Fibroblast of mammary gland (primary cell): ENCODE results near the gene COX10.

Experiments used
- DNase-seq: peaks from one replicate; pipeline ENCODE4 v3.0.0-alpha.2; 2010; ENCODE audit warnings: low read depth
- H3K4me3 ChIP-seq: 2 replicates; pipeline ENCODE4 v1.5.1; 2011; ENCODE audit warnings: low read depth, mild to moderate bottlenecking, low read length, moderate library complexity; ENCODE audit not compliant: control insufficient read depth
- TF ChIP-seq, protein P1 (sequence below): conservative IDR thresholded peaks from 2 replicates; pipeline ENCODE4 v1.5.1; 2011; ENCODE audit warnings: low read depth, low read length, inconsistent platforms; ENCODE audit not compliant: control insufficient read depth, insufficient read depth

COX10 gene

DNA sequence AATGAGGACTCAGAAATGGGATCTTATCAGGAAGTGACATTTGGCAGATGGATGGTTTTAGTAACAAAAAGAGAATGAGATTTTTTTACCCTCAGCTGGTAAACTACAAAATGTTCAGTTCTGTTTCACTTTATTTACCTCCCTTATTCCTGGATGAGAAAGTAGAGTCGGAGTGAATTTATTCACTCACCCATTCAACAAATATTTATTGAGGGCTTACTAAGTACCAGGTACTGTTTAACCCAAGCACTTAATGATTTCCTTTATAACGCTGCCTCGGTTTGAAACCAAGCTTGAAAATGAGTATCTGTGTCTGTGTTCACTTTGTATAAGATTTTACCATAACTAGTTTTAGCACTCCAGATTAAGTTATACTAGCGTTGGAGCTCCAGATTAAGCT lies 129.3 kb downstream of the COX10 start:
- H3K4me3 ChIP-seq = no peak overlapping the region
- TF ChIP-seq, protein P1, sequence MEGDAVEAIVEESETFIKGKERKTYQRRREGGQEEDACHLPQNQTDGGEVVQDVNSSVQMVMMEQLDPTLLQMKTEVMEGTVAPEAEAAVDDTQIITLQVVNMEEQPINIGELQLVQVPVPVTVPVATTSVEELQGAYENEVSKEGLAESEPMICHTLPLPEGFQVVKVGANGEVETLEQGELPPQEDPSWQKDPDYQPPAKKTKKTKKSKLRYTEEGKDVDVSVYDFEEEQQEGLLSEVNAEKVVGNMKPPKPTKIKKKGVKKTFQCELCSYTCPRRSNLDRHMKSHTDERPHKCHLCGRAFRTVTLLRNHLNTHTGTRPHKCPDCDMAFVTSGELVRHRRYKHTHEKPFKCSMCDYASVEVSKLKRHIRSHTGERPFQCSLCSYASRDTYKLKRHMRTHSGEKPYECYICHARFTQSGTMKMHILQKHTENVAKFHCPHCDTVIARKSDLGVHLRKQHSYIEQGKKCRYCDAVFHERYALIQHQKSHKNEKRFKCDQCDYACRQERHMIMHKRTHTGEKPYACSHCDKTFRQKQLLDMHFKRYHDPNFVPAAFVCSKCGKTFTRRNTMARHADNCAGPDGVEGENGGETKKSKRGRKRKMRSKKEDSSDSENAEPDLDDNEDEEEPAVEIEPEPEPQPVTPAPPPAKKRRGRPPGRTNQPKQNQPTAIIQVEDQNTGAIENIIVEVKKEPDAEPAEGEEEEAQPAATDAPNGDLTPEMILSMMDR = no peak
- no peak for DNase-seq

DNA sequence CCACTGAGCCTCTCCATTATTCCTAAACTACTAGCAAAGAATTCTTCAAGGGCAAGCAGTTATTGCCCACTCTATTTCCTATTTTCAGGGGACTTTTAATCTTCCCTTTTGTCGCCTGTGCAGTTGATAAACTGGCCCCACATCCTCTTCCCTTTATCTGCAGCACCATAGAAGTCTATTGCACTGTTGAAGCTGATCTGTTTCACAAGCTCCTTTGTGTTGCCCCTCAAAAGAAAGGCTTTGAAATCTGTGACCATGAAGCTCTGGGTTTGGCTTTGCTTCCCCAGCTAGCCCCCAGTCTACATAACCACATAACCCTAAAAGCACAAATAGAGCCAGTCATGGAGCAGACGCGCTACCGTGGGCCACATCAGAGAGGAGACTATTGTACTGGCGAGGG lies 130.3 kb downstream of the COX10 start:
- H3K4me3 ChIP-seq = no peak overlapping the region
- TF ChIP-seq, protein P1 = no peak
- DNase-seq = no peak

DNA sequence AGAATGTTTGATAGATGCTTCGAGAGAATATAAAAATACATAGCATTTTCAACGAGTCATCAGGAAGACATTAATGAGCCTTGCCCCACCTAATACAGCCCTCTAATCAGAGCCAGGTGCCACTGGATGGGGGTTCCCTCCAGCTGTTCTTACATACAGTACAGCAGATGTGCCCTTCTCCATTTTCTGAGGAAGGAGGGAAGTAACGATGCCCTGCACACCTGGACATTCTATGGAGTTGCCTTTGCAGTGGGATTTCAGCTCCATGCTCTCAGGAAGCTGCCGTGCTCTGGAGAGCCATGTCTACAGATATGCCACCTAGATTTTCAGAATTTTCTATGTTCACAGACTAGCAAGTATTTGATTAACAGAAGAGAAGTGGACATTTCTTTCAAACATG lies 131.1 kb downstream of the COX10 start:
- DNase-seq = no peak
- TF ChIP-seq, protein P1 = no peak
- no peak overlapping the region for H3K4me3 ChIP-seq

DNA sequence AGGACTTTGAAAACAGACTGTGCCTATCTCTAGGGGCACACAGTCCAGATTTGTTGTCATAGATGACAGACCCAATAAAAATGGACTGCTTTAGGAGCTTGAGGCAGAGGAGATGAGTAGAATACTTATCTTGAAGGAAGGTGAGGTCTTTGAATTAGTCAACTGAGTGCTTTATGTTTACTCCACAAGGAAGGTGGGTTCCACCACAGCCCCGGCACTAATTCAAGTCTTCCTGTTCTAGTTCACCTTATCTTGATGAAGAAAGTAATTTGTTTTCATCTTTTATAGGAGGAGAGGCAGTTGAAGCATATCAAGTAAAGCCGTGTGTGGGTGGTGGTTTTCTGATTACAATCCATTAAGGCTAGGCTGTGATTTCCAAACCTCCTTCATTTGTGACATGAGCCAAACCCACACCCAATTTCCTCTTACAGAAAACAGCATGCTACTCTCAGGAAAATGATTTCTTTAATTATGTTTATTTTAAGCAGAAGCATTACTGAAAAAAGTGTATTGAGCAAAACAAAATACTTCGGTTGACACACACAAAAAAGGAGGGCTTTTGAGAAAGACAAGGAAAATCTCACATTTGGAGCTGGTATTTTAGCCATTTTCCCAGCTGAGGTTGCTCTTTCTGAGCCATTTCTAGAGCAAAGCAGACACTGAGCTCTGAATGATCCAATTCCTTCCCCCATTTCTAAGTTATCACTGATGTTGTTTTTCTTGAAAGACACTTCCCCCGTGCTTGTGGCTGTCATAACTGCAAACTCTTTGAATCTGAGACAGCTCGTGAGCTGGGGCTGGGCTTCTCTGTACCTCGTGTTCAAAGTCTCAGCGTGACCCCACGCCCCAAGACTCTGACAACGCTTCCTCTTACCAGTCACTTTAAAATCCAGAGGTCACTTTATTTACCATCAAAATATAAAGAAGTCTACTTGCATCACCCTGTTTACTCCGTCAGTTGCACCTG lies 132.0 kb downstream of the COX10 start:
- no peak overlapping the region for H3K4me3 ChIP-seq
- TF ChIP-seq, protein P1 = no peak
- DNase-seq = peak; percentile 14

DNA sequence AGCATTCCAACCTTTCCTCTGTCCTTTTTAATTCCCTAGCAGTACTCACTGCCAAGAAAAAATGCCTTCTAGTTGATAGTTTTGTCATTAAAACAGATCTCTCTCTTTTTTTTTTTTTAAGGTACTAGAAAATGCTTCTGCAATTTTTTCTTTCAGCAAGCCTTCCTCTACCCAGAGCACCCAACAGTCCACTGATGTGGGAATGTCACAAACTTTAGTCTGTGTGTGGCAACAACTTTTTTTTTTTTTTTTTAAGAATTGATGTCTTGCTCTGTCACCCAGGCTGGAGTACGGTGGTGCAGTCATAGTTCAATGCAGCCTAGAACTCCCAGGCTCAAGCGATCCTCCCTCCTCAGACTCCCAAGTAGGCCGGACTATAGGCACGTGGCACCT lies 132.7 kb downstream of the COX10 start:
- TF ChIP-seq, protein P1 = no peak
- no peak overlapping the region for H3K4me3 ChIP-seq
- no peak for DNase-seq

DNA sequence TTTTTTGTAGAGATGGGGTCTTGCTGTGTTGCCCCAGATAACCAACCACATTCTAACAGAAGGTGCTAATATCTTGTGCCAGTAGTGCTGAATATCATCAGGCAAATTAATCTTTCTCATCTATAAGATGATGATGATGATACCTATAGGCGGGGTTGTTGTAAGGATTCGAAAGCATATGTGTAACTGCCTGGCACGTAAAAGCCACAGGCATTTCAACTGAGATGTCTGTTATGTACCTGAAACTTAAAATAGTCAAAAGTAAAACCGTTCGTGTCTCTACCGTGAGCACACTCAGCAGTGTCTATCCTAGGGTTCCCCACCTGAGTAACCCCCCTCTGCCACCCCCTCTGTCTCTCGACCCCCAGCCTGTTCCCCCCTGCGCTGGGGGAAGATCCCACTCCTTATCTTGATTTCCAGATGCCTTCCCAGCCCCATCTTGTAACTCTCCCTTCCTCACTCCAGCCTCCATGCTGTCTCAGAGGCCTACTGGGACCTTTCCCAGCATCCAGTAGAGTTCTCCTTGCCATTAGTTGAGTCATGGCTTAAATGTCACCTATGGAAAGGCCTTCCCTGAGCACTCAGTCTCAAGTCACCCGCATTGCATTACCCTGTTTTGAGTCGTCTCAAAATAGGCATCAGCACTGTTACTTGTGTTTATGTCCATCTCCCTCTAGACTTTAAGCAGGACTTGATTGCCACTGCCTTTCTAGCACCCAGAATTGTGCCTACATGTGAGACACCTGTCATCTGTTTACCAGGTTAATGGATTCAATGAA lies 133.3 kb downstream of the COX10 start:
- DNase-seq = no peak
- TF ChIP-seq, protein P1 = no peak
- H3K4me3 ChIP-seq = no peak overlapping the region
